Measurements from ENCODE around the gene CASP8. TPM values are rescaled to one million over a fixed set of nuclear protein-coding genes. Genes with fewer than 3 reads are reported as not detected.

CASP8 gene
- total RNA-seq, 1 donor from 2014 or later: 39.5 TPM

GRCh38 chr2:201275069-201275468 lies 14.7 kb downstream of the CASP8 start:
- DNase-seq: no peak
- Histone ChIP-seq H3K9me3 (no peaks in the 10 kb centered on the region), H3K27me3 (no peaks in the 10 kb centered on the region), H3K4me1 (no peaks in the 10 kb centered on the region), H3K36me3 (peaks cover 93% of the 10 kb centered on the region), H3K27ac (no peak overlapping the region), H3K4me3 (no peak overlapping the region)
- intact Hi-C loops (cut with DNase I): no loop called here
- ATAC-seq: no peak
- TF ChIP-seq CTCF (IDR thresholded peaks at IDR 0.05): no peak

GRCh38 chr2:201275990-201276389 lies 15.7 kb downstream of the CASP8 start:
- DNase-seq: no peak
- Histone ChIP-seq H3K4me1 (no peaks in the 10 kb centered on the region), H3K27ac (no peak overlapping the region), H3K9me3 (no peaks in the 10 kb centered on the region), H3K4me3 (no peak overlapping the region), H3K36me3 (peaks cover 84% of the 10 kb centered on the region), H3K27me3 (no peaks in the 10 kb centered on the region)
- ATAC-seq: no peak
- intact Hi-C loops (cut with DNase I): no loop called here
- no peak for TF ChIP-seq CTCF (IDR thresholded peaks at IDR 0.05)

GRCh38 chr2:201276511-201276910 lies 16.2 kb downstream of the CASP8 start:
- Histone ChIP-seq H3K4me1 (no peaks in the 10 kb centered on the region), H3K27me3 (no peaks in the 10 kb centered on the region), H3K36me3 (peaks cover 78% of the 10 kb centered on the region), H3K9me3 (no peaks in the 10 kb centered on the region), H3K4me3 (no peak overlapping the region), H3K27ac (no peak overlapping the region)
- ATAC-seq (no peak), DNase-seq (no peak)
- no peak for TF ChIP-seq CTCF (IDR thresholded peaks at IDR 0.05)
- intact Hi-C loops (cut with DNase I): no loop called here

DNA sequence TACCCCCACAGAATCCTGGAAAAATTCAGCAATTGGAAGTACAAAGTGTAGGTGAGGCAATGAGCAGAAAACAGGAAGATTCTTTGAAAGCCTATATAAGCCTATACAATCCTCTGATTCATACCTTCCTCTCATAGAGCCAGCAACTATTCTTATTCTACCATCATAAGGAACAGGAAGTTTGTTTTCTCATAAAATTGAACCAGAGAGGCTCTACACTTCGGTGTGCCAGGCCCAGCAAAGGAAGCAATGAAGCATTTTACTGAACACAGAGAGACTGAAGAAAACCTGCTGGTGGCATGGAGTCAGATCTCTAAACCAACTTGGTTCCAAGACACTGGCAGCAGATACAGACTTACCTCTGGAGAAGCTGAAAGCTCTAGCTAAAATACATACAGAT lies 18.7 kb downstream of the CASP8 start:
- intact Hi-C loops (cut with DNase I): no loop called here
- no peak for TF ChIP-seq CTCF (IDR thresholded peaks at IDR 0.05)
- Histone ChIP-seq H3K4me3 (no peak overlapping the region), H3K27ac (no peak overlapping the region), H3K36me3 (peaks cover 53% of the 10 kb centered on the region), H3K9me3 (no peaks in the 10 kb centered on the region), H3K27me3 (no peaks in the 10 kb centered on the region), H3K4me1 (no peaks in the 10 kb centered on the region)
- ATAC-seq (no peak), DNase-seq (no peak)

DNA sequence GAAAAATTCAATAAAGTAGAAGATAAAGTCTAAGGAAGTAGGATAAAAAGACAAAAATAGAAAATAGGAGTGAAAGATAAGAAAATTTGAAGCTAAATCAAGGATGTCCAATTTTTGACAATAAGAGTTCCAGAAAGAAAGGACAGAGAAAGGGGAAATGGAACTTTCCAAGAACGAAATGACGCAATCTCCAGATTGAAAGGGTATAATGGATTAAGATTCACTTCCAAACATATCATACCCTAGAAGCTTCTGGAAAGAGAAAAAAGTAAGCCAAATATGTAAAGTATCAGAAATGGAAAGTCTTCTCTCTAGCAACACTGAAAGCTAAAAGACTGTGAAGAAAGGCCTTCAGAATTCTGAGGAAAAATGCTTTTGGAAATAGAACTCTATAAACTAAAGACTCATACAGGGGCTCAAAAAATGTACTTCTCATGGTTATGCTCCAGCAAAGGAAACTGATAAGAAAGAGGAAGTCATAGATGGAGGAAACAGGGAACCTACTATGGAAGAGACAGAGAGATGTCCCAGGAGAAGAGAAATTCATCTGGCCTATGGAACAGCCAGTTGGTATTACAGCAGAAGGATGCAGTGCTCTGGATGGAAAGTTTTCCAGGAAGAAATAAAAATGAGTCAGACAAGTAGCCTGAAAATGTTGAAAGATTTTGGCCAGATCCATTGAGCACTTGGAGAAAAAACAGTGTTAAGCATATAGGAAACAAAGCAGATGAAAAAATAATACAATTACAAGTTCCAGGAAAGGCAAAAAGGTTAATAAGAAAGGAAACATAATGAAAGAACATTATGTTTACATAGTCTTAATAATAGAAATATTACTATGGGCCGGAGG lies 20.1 kb downstream of the CASP8 start:
- ATAC-seq (no peak), DNase-seq (no peak)
- Histone ChIP-seq H3K4me1 (no peaks in the 10 kb centered on the region), H3K36me3 (peaks cover 49% of the 10 kb centered on the region), H3K27me3 (no peaks in the 10 kb centered on the region), H3K9me3 (no peaks in the 10 kb centered on the region), H3K4me3 (no peak overlapping the region), H3K27ac (no peak overlapping the region)
- no peak for TF ChIP-seq CTCF (IDR thresholded peaks at IDR 0.05)
- intact Hi-C loops (cut with DNase I): no loop called here

Measured in upper lobe of right lung (tissue), 1 donor.